HFF-Myc (cell line): ENCODE measurements around the gene FOXP1.

Experiments
- DNase-seq: peaks from one replicate; pipeline ENCODE4 v3.0.0-alpha.2; 2011; ENCODE audit warnings: low read depth; ENCODE audit errors: extremely low read depth
- H3K4me3 ChIP-seq: replicated peaks from 2 replicates; pipeline ENCODE4 v1.5.1; 2011; ENCODE audit warnings: low read depth, mild to moderate bottlenecking, control low read depth, low read length
- CTCF ChIP-seq: IDR thresholded peaks from 2 replicates; pipeline ENCODE4 v1.5.1; 2012; ENCODE audit warnings: mild to moderate bottlenecking, low read depth, low read length, control low read depth; ENCODE audit errors: missing control alignments

Gene FOXP1

GRCh38 chr3:71461749-71462483 is 121.6 kb downstream of the FOXP1 start:
- no peak for TF ChIP-seq CTCF
- peak; percentile 36 for DNase-seq
- H3K4me3 ChIP-seq = no peak overlapping the region

GRCh38 chr3:71461114-71461513 is 122.4 kb downstream of the FOXP1 start:
- TF ChIP-seq CTCF = no peak
- H3K4me3 ChIP-seq = no peak overlapping the region

GRCh38 chr3:71458895-71459294 is 124.6 kb downstream of the FOXP1 start:
- no peak for DNase-seq
- TF ChIP-seq CTCF = no peak
- H3K4me3 ChIP-seq = no peak overlapping the region

More at GRCh38 chr3:71461114-71461513, 122.4 kb downstream of the FOXP1 start:
- no peak for DNase-seq

- no peak for TF ChIP-seq CTCF
- DNase-seq = no peak
These were observed 126.7 kb downstream of the FOXP1 start for GRCh38 chr3:71456826-71457225.

GRCh38 chr3:71456156-71456555 is 127.4 kb downstream of the FOXP1 start:
- DNase-seq = no peak
- no peak for TF ChIP-seq CTCF
- no peak overlapping the region for H3K4me3 ChIP-seq

More at GRCh38 chr3:71456826-71457225, 126.7 kb downstream of the FOXP1 start:
- no peak overlapping the region for H3K4me3 ChIP-seq

GRCh38 chr3:71454512-71455403 is 128.8 kb downstream of the FOXP1 start:
- no peak for TF ChIP-seq CTCF
- H3K4me3 ChIP-seq = no peak overlapping the region
- DNase-seq = no peak
